GM23338 (cell line): ENCODE data around the gene ZNF441. TPM values are rescaled to one million over a fixed set of nuclear protein-coding genes. Genes with fewer than 3 reads are reported as not detected.

Experiments used
- ATAC-seq: fragments of 200-7000 bp; cut with Tn5 transposase; 3 replicates; pipeline ENCODE4 v1.9.1; 2020
- DNase-seq: peaks from one replicate; pipeline ENCODE4 v3.0.0-alpha.2; 2015; ENCODE audit warnings: low spot score
- H2AFZ ChIP-seq: fragments of 200-600 bp; sonication (generic); 2 replicates; pipeline ENCODE4 v1.8.0; 2016; ENCODE audit warnings: antibody characterized with exemption, mild to moderate bottlenecking, moderate library complexity
- H3F3A ChIP-seq: fragments of 200-600 bp; sonication (generic); replicated peaks from 2 replicates; pipeline ENCODE4 v1.8.0; 2017; ENCODE audit warnings: antibody characterized with exemption, mixed run types, low read depth
- H3K27ac ChIP-seq: fragments of 200-600 bp; sonication (generic); 2 replicates; pipeline ENCODE4 v1.6.1; 2016; ENCODE audit warnings: low read depth
- H3K27me3 ChIP-seq: fragments of 200-600 bp; sonication (generic); 2 replicates; pipeline ENCODE4 v1.8.0; 2016; ENCODE audit warnings: mild to moderate bottlenecking, mixed run types, moderate library complexity; ENCODE audit not compliant: insufficient read depth
- H3K36me3 ChIP-seq: fragments of 200-600 bp; sonication (generic); 2 replicates; pipeline ENCODE4 v1.8.0; 2016; ENCODE audit warnings: mild to moderate bottlenecking; ENCODE audit not compliant: insufficient read depth
- H3K4me1 ChIP-seq: fragments of 200-600 bp; sonication (generic); 2 replicates; pipeline ENCODE4 v1.8.0; 2016; ENCODE audit warnings: mild to moderate bottlenecking, moderate library complexity; ENCODE audit not compliant: insufficient read depth
- H3K4me2 ChIP-seq: fragments of 200-600 bp; sonication (generic); 2 replicates; pipeline ENCODE4 v1.7.1; 2017; ENCODE audit warnings: mixed run types
- H3K4me3 ChIP-seq: fragments of 200-600 bp; sonication (generic); 2 replicates; pipeline ENCODE4 v1.6.1; 2016; ENCODE audit warnings: mixed run types
- H3K79me2 ChIP-seq: fragments of 200-600 bp; sonication (generic); replicated peaks from 2 replicates; pipeline ENCODE4 v1.8.0; 2017; ENCODE audit warnings: mild to moderate bottlenecking; ENCODE audit not compliant: insufficient read depth
- H3K9me2 ChIP-seq: fragments of 200-600 bp; sonication (generic); 2 replicates; pipeline ENCODE4 v1.8.0; 2017; ENCODE audit not compliant: insufficient read depth
- H4K20me1 ChIP-seq: fragments of 200-600 bp; sonication (generic); replicated peaks from 2 replicates; pipeline ENCODE4 v1.8.0; 2017; ENCODE audit warnings: mild to moderate bottlenecking; ENCODE audit not compliant: insufficient read depth
- H3K27ac Mint-ChIP-seq: 2 replicates; pipeline ENCODE4 v1.8.0; 2020; ENCODE audit warnings: inconsistent platforms, mild to moderate bottlenecking, moderate library complexity, mixed read lengths
- H3K27me3 Mint-ChIP-seq: 3 replicates; pipeline ENCODE4 v1.8.0; 2022; ENCODE audit warnings: low read depth, mild to moderate bottlenecking, moderate library complexity, mixed read lengths, inconsistent platforms; ENCODE audit not compliant: insufficient read depth, poor library complexity
- H3K36me3 Mint-ChIP-seq: 3 replicates; pipeline ENCODE4 v1.8.0; 2021; ENCODE audit warnings: low read depth, mild to moderate bottlenecking, inconsistent platforms, moderate library complexity, mixed read lengths
- H3K4me1 Mint-ChIP-seq: 3 replicates; pipeline ENCODE4 v1.8.0; 2020; ENCODE audit warnings: mild to moderate bottlenecking, inconsistent platforms, mixed read lengths
- H3K4me3 Mint-ChIP-seq: 3 replicates; pipeline ENCODE4 v1.8.0; 2021; ENCODE audit warnings: moderate library complexity, mild to moderate bottlenecking, inconsistent platforms, mixed read lengths
- H3K9me3 Mint-ChIP-seq: 3 replicates; pipeline ENCODE4 v1.8.0; 2020; ENCODE audit warnings: moderate library complexity, mild to moderate bottlenecking, inconsistent platforms, mixed read lengths
- CREB1 ChIP-seq: fragments of 250-450 bp; sonication (Bioruptor Pico); IDR thresholded peaks from 2 replicates; pipeline ENCODE4 v1.5.0; 2020; ENCODE audit warnings: low read depth, mild to moderate bottlenecking, moderate library complexity
- CTCF ChIP-seq, 2 experiments: fragments of 200-600 bp in 1 of 2; sonication (generic) in 1 of 2; conservative IDR thresholded peaks; 2 replicates each; pipeline versions ENCODE4 v1.5.1 to v1.6.1; 2016 to 2017; ENCODE audit warnings: antibody characterized with exemption in 2 of 2, low read depth in 2 of 2, mild to moderate bottlenecking in 2 of 2, moderate library complexity in 1 of 2
- EZH2 ChIP-seq: fragments of 200-600 bp; sonication (generic); IDR thresholded peaks from one replicate; pipeline ENCODE4 v1.8.0; 2017; ENCODE audit warnings: antibody characterized with exemption, mild to moderate bottlenecking, low read depth; ENCODE audit not compliant: unreplicated experiment
- EZH2phosphoT487 ChIP-seq: fragments of 200-600 bp; sonication (generic); IDR thresholded peaks from one replicate; pipeline ENCODE4 v1.8.1; 2018; ENCODE audit warnings: antibody characterized with exemption; ENCODE audit not compliant: unreplicated experiment
- JUNB ChIP-seq: IDR thresholded peaks from one replicate; pipeline ENCODE4 v1.6.1; 2016; ENCODE audit warnings: antibody characterized with exemption; ENCODE audit not compliant: unreplicated experiment
- NANOG ChIP-seq: IDR thresholded peaks from 2 replicates; pipeline ENCODE4 v1.6.1; 2016; ENCODE audit warnings: antibody characterized with exemption, borderline replicate concordance
- POLR2AphosphoS5 ChIP-seq: IDR thresholded peaks from 2 replicates; pipeline ENCODE4 v1.6.1; 2016; ENCODE audit warnings: antibody characterized with exemption, low read depth
- STAT1 ChIP-seq: IDR thresholded peaks from one replicate; pipeline ENCODE4 v1.6.1; 2016; ENCODE audit warnings: antibody characterized with exemption; ENCODE audit not compliant: unreplicated experiment
- ZNF114 ChIP-seq: fragments of 250-450 bp; sonication (Bioruptor Pico); IDR thresholded peaks from 2 replicates; pipeline ENCODE4 v1.5.0; 2020; ENCODE audit warnings: mild to moderate bottlenecking, moderate library complexity
- ZNF462 ChIP-seq: fragments of 250-450 bp; sonication (Bioruptor Pico); IDR thresholded peaks from 2 replicates; pipeline ENCODE4 v1.5.0; 2020; ENCODE audit warnings: mild to moderate bottlenecking, moderate library complexity
- polyA plus RNA-seq: library from polyadenylated mRNA; unstranded; fragments of >200 nt; fragmentation: Nextera tagmentation; extraction: Ambion mirVana; gene quantifications from 2 replicates; pipeline ENCODE4 v1.2.1, GENCODE V29; 2016
- total RNA-seq: library from RNA; depleted of rRNA; stranded (reverse); fragments of >200 nt; shearing (Covaris generic); gene quantifications from 2 replicates; pipeline ENCODE4 v1.2.3, GENCODE V29; 2014
- TF ChIP-seq, protein P1 (sequence below): IDR thresholded peaks from 2 replicates; pipeline ENCODE4 v1.6.1; 2016; ENCODE audit warnings: antibody characterized with exemption

ZNF441 gene
- total and polyA plus RNA-seq, 2 experiments from 2014 or later: 0.40 to 0.52 TPM

GRCh38 chr19:11745869-11746268 lies 20.9 kb upstream of the ZNF441 start:
- TF ChIP-seq EZH2phosphoT487 (no peak), POLR2AphosphoS5 (no peak), CREB1 (CRISPR knock-in tag) (no peak), ZNF114 (CRISPR knock-in tag) (no peak)
- H3K27ac Mint-ChIP-seq: no peak overlapping the region
- ATAC-seq (no peak), DNase-seq (no peak)
- Histone ChIP-seq H3K4me1 (no peaks in the 10 kb centered on the region), H3K36me3 (no peaks in the 10 kb centered on the region), H4K20me1 (no peaks in the 10 kb centered on the region), H3K9me2 (0 out of 2 replicates have a peak, but pooled peaks cover 4% of the 10 kb centered on the region), H3K27me3 (no peaks in the 10 kb centered on the region), H2AFZ (no peak overlapping the region), H3K4me3 (no peak overlapping the region), H3K27ac (no peak overlapping the region), H3F3A (no peaks in the 10 kb centered on the region), H3K79me2 (no peaks in the 10 kb centered on the region), H3K4me2 (no peak overlapping the region)
- H3K27me3 Mint-ChIP-seq: no peaks in the 10 kb centered on the region
- H3K9me3 Mint-ChIP-seq: peaks cover 74% of the 10 kb centered on the region
- H3K36me3 Mint-ChIP-seq: peaks cover 19% of the 10 kb centered on the region; the same call in 2 of the 3 replicates
- H3K4me1 Mint-ChIP-seq: no peaks in the 10 kb centered on the region
- no peak overlapping the region for H3K4me3 Mint-ChIP-seq

DNA sequence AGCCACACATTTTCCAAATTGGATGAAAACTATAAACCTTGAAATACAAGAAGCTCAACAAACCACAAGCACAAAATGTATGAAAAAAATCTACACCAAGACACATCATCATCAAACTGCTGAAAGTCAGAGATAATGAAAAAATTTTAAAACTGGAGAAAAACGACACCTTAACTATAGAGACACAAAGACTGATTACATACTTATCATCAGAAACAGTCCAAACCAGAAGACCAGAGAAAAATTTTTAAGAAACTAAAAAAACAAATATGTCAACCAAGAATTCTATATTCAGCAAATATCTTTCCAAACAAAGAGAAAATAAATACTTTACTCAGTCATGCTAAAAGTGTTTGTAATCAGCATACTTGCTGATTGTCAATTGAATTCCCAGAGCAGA lies 19.5 kb upstream of the ZNF441 start:
- H3K36me3 Mint-ChIP-seq: peaks cover 22% of the 10 kb centered on the region; the same call in 2 of the 3 replicates
- TF ChIP-seq JUNB (no peak), NANOG (no peak), EZH2 (no peak), ZNF462 (no peak), CREB1 (CRISPR knock-in tag) (no peak), CTCF (conservative IDR thresholded peaks at IDR 0.05; ENCODE audit: low read depth in 2 of 2) (no peak), ZNF114 (CRISPR knock-in tag) (no peak), EZH2phosphoT487 (no peak), STAT1 (no peak)
- TF ChIP-seq, protein P1, sequence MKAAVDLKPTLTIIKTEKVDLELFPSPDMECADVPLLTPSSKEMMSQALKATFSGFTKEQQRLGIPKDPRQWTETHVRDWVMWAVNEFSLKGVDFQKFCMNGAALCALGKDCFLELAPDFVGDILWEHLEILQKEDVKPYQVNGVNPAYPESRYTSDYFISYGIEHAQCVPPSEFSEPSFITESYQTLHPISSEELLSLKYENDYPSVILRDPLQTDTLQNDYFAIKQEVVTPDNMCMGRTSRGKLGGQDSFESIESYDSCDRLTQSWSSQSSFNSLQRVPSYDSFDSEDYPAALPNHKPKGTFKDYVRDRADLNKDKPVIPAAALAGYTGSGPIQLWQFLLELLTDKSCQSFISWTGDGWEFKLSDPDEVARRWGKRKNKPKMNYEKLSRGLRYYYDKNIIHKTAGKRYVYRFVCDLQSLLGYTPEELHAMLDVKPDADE: no peak

More for the DNA sequence above, 19.5 kb upstream of the ZNF441 start:
- Histone ChIP-seq H3K4me1 (no peaks in the 10 kb centered on the region), H3K4me3 (no peak overlapping the region), H3F3A (no peaks in the 10 kb centered on the region), H3K27me3 (no peaks in the 10 kb centered on the region), H3K79me2 (no peaks in the 10 kb centered on the region), H4K20me1 (no peaks in the 10 kb centered on the region), H2AFZ (no peak overlapping the region), H3K36me3 (no peaks in the 10 kb centered on the region), H3K4me2 (no peak overlapping the region), H3K9me2 (0 out of 2 replicates have a peak, but pooled peaks cover 4% of the 10 kb centered on the region), H3K27ac (no peak overlapping the region)
- Mint-ChIP-seq H3K4me3 (no peak overlapping the region), H3K9me3 (peaks cover 85% of the 10 kb centered on the region), H3K27ac (no peak overlapping the region), H3K4me1 (no peaks in the 10 kb centered on the region), H3K27me3 (no peaks in the 10 kb centered on the region)
- ATAC-seq (no peak), DNase-seq (no peak)
